Stomach (tissue), 9 donors: ENCODE measurements around the gene SLC8A3. TPM values are rescaled to one million over a fixed set of nuclear protein-coding genes. Genes with fewer than 3 reads are reported as not detected.

Experiments used
- DNase-seq, 2 donors: peaks; one replicate each; pipeline versions ENCODE4 v3.0.0 to v3.0.0-alpha.2; 2013 to 2019
- H3K27ac ChIP-seq, 5 donors: fragments of 200-600 bp in 4 of 5; sonication (generic) in 4 of 5; one replicate each; pipeline ENCODE4 v1.5.1; 2013 to 2019; ENCODE audit warnings: mild to moderate bottlenecking in 1 of 5, moderate library complexity in 1 of 5
- H3K27me3 ChIP-seq, 3 donors: fragments of 200-600 bp; sonication (generic); one replicate each; pipeline ENCODE4 v1.5.1; 2017 to 2019; ENCODE audit warnings: mixed run types in 1 of 3
- H3K36me3 ChIP-seq, 4 donors: fragments of 200-600 bp; sonication (generic); 1 replicate in 3 of 4; 2 replicates in 1 of 4; pipeline ENCODE4 v1.5.1; 2016 to 2019
- H3K4me1 ChIP-seq, 4 donors: fragments of 200-600 bp; sonication (generic); one replicate each; pipeline ENCODE4 v1.5.1; 2016 to 2019
- H3K4me3 ChIP-seq, 4 donors: fragments of 200-600 bp; sonication (generic) in 3 of 4; one replicate each; pipeline ENCODE4 v1.5.1; 2016 to 2019; ENCODE audit warnings: mild to moderate bottlenecking in 1 of 4
- H3K9me3 ChIP-seq, 4 donors: fragments of 200-600 bp; sonication (generic); one replicate each; pipeline ENCODE4 v1.5.1; 2016 to 2019
- EP300 ChIP-seq: sonication (generic); formaldehyde crosslinking; IDR thresholded peaks from one replicate; pipeline ENCODE4 v1.6.1; 2017; ENCODE audit warnings: antibody characterized with exemption
- POLR2A ChIP-seq, 4 donors: fragments of 450-650 bp; IDR thresholded peaks; one replicate each; pipeline ENCODE4 v1.6.1; 2016; ENCODE audit warnings: antibody characterized with exemption in 4 of 4, control low read depth in 2 of 4, mild to moderate bottlenecking in 1 of 4, moderate library complexity in 1 of 4
- POLR2AphosphoS5 ChIP-seq, 3 donors: sonication (generic); formaldehyde crosslinking; IDR thresholded peaks; one replicate each; pipeline ENCODE4 v1.6.1; 2016; ENCODE audit warnings: antibody characterized with exemption in 3 of 3
- WGBS, 5 donors: extraction: QIAGEN DNeasy Blood & Tissue Kit in 3 of 5; methylation state at CpG; one replicate each; pipeline versions ENCODE4 v1.1.5 to v1.1.7; 2013 to 2018; 5-methylcytosine and 5-hydroxymethylcytosine counted together
- intact Hi-C: fragments of 100-400 bp; cut with DNase I; formaldehyde crosslinking; loops from one replicate; pipeline ENCODE4 v1.15.1; 2023; ENCODE audit warnings: low total_unique reads
- polyA plus RNA-seq, 3 donors: library from polyadenylated mRNA; stranded (reverse); fragments of 200-250 nt; gene quantifications; one replicate each; pipeline ENCODE4 v1.2.3, GENCODE V29; 2013
- total RNA-seq, 5 donors: library from RNA; depleted of rRNA; stranded (reverse); fragments of >200 nt; gene quantifications; one replicate each; pipeline versions ENCODE4 v1.1.0 to v1.2.3, GENCODE V29; 2014 to 2016
- TF ChIP-seq, protein P1 (sequence below), 7 experiments: fragments of 450-650 bp in 4 of 7; fragments of 200-600 bp in 3 of 7; sonication (generic) in 3 of 7; IDR thresholded peaks; one replicate each; pipeline ENCODE4 v1.5.1; 2016 to 2019; ENCODE audit warnings: antibody characterized with exemption in 7 of 7, control low read depth in 2 of 7, mild to moderate bottlenecking in 1 of 7
- donor health status: healthy with polysubstance abuse.
- donor health status: Bipolar disorder and iron deficiency.
- donor health status: healthy.

SLC8A3 gene
- total and polyA plus RNA-seq, 8 donors = 0.03 to 2.4 (median 0.87) TPM; not detected in 1

GRCh38 chr14:70107309-70107708 lies 81.4 kb downstream of the SLC8A3 start:
- H3K9me3 ChIP-seq = no peaks in the 10 kb centered on the region
- no peak overlapping the region for H3K27ac ChIP-seq
- no peak overlapping the region for H3K4me3 ChIP-seq
- 69 to 91% (median 84%) methylated on average over 2 of the region's 2 CpGs for WGBS, 5 donors
- no peak for DNase-seq
- H3K36me3 ChIP-seq = no peaks in the 10 kb centered on the region
- TF ChIP-seq POLR2AphosphoS5 (IDR thresholded peaks at IDR 0.05) = no peak
- TF ChIP-seq, protein P1, sequence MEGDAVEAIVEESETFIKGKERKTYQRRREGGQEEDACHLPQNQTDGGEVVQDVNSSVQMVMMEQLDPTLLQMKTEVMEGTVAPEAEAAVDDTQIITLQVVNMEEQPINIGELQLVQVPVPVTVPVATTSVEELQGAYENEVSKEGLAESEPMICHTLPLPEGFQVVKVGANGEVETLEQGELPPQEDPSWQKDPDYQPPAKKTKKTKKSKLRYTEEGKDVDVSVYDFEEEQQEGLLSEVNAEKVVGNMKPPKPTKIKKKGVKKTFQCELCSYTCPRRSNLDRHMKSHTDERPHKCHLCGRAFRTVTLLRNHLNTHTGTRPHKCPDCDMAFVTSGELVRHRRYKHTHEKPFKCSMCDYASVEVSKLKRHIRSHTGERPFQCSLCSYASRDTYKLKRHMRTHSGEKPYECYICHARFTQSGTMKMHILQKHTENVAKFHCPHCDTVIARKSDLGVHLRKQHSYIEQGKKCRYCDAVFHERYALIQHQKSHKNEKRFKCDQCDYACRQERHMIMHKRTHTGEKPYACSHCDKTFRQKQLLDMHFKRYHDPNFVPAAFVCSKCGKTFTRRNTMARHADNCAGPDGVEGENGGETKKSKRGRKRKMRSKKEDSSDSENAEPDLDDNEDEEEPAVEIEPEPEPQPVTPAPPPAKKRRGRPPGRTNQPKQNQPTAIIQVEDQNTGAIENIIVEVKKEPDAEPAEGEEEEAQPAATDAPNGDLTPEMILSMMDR (IDR thresholded peaks at IDR 0.05) = no peak
- TF ChIP-seq POLR2A (IDR thresholded peaks at IDR 0.05) = no peak
- TF ChIP-seq EP300 = no peak
- no peaks in the 10 kb centered on the region for H3K27me3 ChIP-seq
- no peaks in the 10 kb centered on the region for H3K4me1 ChIP-seq
- intact Hi-C loops = no loop called here

DNA sequence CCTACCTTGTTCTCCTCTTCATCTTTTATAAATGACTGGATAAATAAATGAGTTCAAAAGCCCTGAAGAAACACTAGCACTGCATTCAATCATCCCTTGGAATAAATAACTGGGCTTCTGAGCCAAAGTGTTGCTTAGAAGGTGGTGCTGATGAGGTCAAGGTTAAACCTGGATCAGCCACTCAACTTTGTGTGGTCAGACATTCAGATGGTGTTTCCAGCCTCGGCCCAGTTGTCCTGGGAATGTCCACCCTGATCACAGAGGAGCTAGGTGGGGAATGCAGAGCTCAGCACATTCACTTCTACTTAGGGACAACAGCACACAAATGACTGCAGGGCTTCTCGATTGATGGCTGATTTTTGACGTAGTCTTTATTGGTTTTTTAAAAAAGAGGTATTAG lies 88.7 kb downstream of the SLC8A3 start:
- Histone ChIP-seq H3K27ac (no peak overlapping the region), H3K9me3 (no peaks in the 10 kb centered on the region), H3K36me3 (no peaks in the 10 kb centered on the region), H3K27me3 (peaks cover 0 to 8% (median 0%) of the 10 kb centered on the region in 3 donors), H3K4me1 (peaks cover 0 to 15% (median 7%) of the 10 kb centered on the region in 4 donors), H3K4me3 (no peak overlapping the region)
- intact Hi-C loops = no loop called here
- TF ChIP-seq POLR2A (IDR thresholded peaks at IDR 0.05) (no peak), EP300 (no peak), POLR2AphosphoS5 (IDR thresholded peaks at IDR 0.05) (no peak)
- TF ChIP-seq, protein P1 (IDR thresholded peaks at IDR 0.05) = no peak
- DNase-seq = no peak
- 73 to 81% (median 77%) methylated on average over 3 of the region's 3 CpGs for WGBS, 5 donors

- Histone ChIP-seq H3K4me3 (no peak overlapping the region), H3K27ac (no peak overlapping the region), H3K27me3 (peaks cover 0 to 16% (median 0%) of the 10 kb centered on the region in 3 donors), H3K36me3 (no peaks in the 10 kb centered on the region), H3K9me3 (no peaks in the 10 kb centered on the region), H3K4me1 (peaks cover 0 to 15% (median 7%) of the 10 kb centered on the region in 4 donors)
- intact Hi-C loops = no loop called here
- WGBS, 5 donors = 22 to 33% (median 26%) methylated on average over 6 of the region's 6 CpGs
- peak in 1 of 2 donors; percentile 60 for DNase-seq
- TF ChIP-seq, protein P1 (IDR thresholded peaks at IDR 0.05) = no peak
- no peak for TF ChIP-seq EP300
- TF ChIP-seq POLR2AphosphoS5 (IDR thresholded peaks at IDR 0.05) = no peak
- no peak for TF ChIP-seq POLR2A (IDR thresholded peaks at IDR 0.05)
These were observed 90.4 kb downstream of the SLC8A3 start for GRCh38 chr14:70098250-70098809.

DNA sequence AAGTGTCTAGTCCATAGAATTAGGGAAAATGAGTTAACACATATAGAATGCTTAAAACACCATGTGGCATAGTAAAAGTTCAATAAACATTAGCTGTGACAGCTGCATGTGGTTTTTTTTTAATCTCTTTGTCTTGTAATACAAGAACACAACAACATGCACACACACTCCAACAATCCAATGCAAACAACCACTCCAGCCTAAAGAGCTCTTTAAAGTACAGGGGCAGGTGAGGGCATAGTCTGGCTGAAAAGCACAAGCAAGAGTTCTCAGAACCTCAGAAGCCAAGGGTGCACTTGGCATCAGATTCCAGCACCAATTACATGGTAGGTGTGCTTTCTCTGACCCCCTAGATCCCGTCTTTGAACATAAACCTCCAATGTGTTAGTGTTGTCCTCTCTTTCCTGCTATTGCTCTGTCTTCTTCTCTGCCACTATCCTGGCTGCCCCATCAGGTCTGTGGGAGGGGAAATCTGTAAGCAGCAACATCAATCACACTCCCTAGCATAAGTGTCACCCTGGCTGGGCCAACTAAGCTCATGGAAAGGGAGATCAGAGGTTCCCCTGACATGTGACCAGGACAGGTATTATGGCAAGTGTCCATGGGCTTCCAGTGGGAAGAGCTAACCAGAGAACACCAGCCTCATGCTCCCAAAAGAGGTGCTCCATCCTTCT lies 91.0 kb downstream of the SLC8A3 start:
- intact Hi-C loops = no loop called here
- H3K36me3 ChIP-seq = no peaks in the 10 kb centered on the region
- H3K9me3 ChIP-seq = no peaks in the 10 kb centered on the region
- TF ChIP-seq, protein P1 (IDR thresholded peaks at IDR 0.05) = no peak
- TF ChIP-seq POLR2AphosphoS5 (IDR thresholded peaks at IDR 0.05) (no peak), EP300 (no peak), POLR2A (IDR thresholded peaks at IDR 0.05) (no peak)
- peaks cover 0 to 15% (median 7%) of the 10 kb centered on the region in 4 donors for H3K4me1 ChIP-seq
- H3K4me3 ChIP-seq = no peak overlapping the region
- no peak for DNase-seq
- peaks cover 0 to 22% (median 0%) of the 10 kb centered on the region in 3 donors for H3K27me3 ChIP-seq
- H3K27ac ChIP-seq = no peak overlapping the region
- 36 to 57% (median 48%) methylated on average over 1 of the region's 1 CpG for WGBS, 5 donors
